Esophagus (tissue), 2 donors: ENCODE measurements around the gene ZNF570. TPM values are rescaled to one million over a fixed set of nuclear protein-coding genes. Genes with fewer than 3 reads are reported as not detected.

Source experiments
- H3K27ac ChIP-seq, 2 donors: one replicate each; pipeline ENCODE4 v1.5.1; 2013; ENCODE audit warnings: low read depth in 2 of 2, mild to moderate bottlenecking in 2 of 2, inconsistent platforms in 1 of 2, low read length in 1 of 2, moderate library complexity in 1 of 2
- H3K27me3 ChIP-seq, 2 donors: one replicate each; pipeline ENCODE4 v1.6.1; 2013; ENCODE audit warnings: low read length in 2 of 2, control low read depth in 1 of 2, mild to moderate bottlenecking in 1 of 2; ENCODE audit not compliant: insufficient read depth in 2 of 2, control insufficient read depth in 1 of 2
- H3K36me3 ChIP-seq, 2 donors: one replicate each; pipeline ENCODE4 v1.6.1; 2013; ENCODE audit warnings: low read length in 1 of 2; ENCODE audit not compliant: control insufficient read depth in 2 of 2, insufficient read depth in 2 of 2
- H3K4me1 ChIP-seq, 2 donors: one replicate each; pipeline ENCODE4 v1.6.1; 2013; ENCODE audit warnings: low read length in 1 of 2; ENCODE audit not compliant: control insufficient read depth in 2 of 2, insufficient read depth in 2 of 2
- H3K4me3 ChIP-seq, 2 donors: one replicate each; pipeline ENCODE4 v1.5.1; 2013; ENCODE audit warnings: low read length in 2 of 2, mild to moderate bottlenecking in 2 of 2, low read depth in 1 of 2, moderate library complexity in 1 of 2
- H3K9me3 ChIP-seq, 2 donors: one replicate each; pipeline ENCODE4 v1.6.1; 2013; ENCODE audit warnings: mild to moderate bottlenecking in 2 of 2, low read depth in 1 of 2, low read length in 1 of 2, moderate library complexity in 1 of 2; ENCODE audit not compliant: control insufficient read depth in 2 of 2, insufficient read depth in 1 of 2
- WGBS, 2 donors: extraction: QIAGEN DNeasy Blood & Tissue Kit; methylation state at CpG; one replicate each; pipeline ENCODE4 v1.1.7; 2013; 5-methylcytosine and 5-hydroxymethylcytosine counted together
- polyA plus RNA-seq, 2 donors: library from polyadenylated mRNA; stranded (reverse); fragments of 200-250 nt; gene quantifications; one replicate each; pipeline ENCODE4 v1.2.3, GENCODE V29; 2013
- donor health status: healthy with polysubstance abuse.
- donor health status: Bipolar disorder and iron deficiency.

The ZNF570 gene
- polyA plus RNA-seq, 2 donors, result 0.69 to 0.71 TPM

GRCh38 chr19:37492213-37492612 is 23.1 kb downstream of the ZNF570 start:
- no peak overlapping the region for H3K4me3 ChIP-seq
- 75% methylated on average over 3 of the region's 3 CpGs for WGBS, 2 donors
- no peaks in the 10 kb centered on the region for H3K27me3 ChIP-seq
- no peaks in the 10 kb centered on the region for H3K36me3 ChIP-seq
- H3K27ac ChIP-seq, result no peak overlapping the region
- H3K9me3 ChIP-seq, result peaks cover 0 to 3% of the 10 kb centered on the region in 2 donors
- H3K4me1 ChIP-seq, result no peaks in the 10 kb centered on the region

GRCh38 chr19:37505958-37506386 is 36.8 kb downstream of the ZNF570 start:
- no peaks in the 10 kb centered on the region for H3K4me1 ChIP-seq
- no peaks in the 10 kb centered on the region for H3K27me3 ChIP-seq
- no peaks in the 10 kb centered on the region for H3K36me3 ChIP-seq
- H3K9me3 ChIP-seq, result no peaks in the 10 kb centered on the region
- H3K27ac ChIP-seq, result peak overlapping the region; percentile 96 to 99
- 3 to 5% methylated on average over 12 of the region's 12 CpGs for WGBS, 2 donors
- peak overlapping the region; percentile 77 to 91 for H3K4me3 ChIP-seq

- no peaks in the 10 kb centered on the region for H3K9me3 ChIP-seq
- 1% methylated on average over 40 of the region's 40 CpGs for WGBS, 2 donors
- H3K36me3 ChIP-seq, result no peaks in the 10 kb centered on the region
- peak within 1 kb of the TSS; percentile 96 to 99 for H3K27ac ChIP-seq
- peak within 1 kb of the TSS; percentile 77 to 91 for H3K4me3 ChIP-seq
- no peaks in the 10 kb centered on the region for H3K4me1 ChIP-seq
- no peaks in the 10 kb centered on the region for H3K27me3 ChIP-seq
Measured at GRCh38 chr19:37506387-37507166, 37.4 kb downstream of the ZNF570 start, which contains the start of gene ZNF793. TSS of gene ZNF793 (plus strand) at chr19:37506939. CDS start at chr19:37523440, 16,501 bp downstream.

GRCh38 chr19:37507167-37507464 is 38.0 kb downstream of the ZNF570 start:
- peak overlapping the region; percentile 96 to 99 for H3K27ac ChIP-seq
- H3K36me3 ChIP-seq, result no peaks in the 10 kb centered on the region
- H3K27me3 ChIP-seq, result no peaks in the 10 kb centered on the region
- peak overlapping the region; percentile 77 to 91 for H3K4me3 ChIP-seq
- 2 to 3% methylated on average over 9 of the region's 9 CpGs for WGBS, 2 donors
- no peaks in the 10 kb centered on the region for H3K4me1 ChIP-seq
- peaks cover 0 to 3% of the 10 kb centered on the region in 2 donors for H3K9me3 ChIP-seq

- 92 to 93% methylated on average over 3 of the region's 3 CpGs for WGBS, 2 donors
- Histone ChIP-seq H3K27ac (no peak overlapping the region), H3K27me3 (no peaks in the 10 kb centered on the region), H3K9me3 (peaks cover 0 to 3% of the 10 kb centered on the region in 2 donors), H3K4me3 (no peak overlapping the region), H3K4me1 (no peaks in the 10 kb centered on the region), H3K36me3 (no peaks in the 10 kb centered on the region)
Measured at GRCh38 chr19:37511186-37511585, 42.0 kb downstream of the ZNF570 start.

- no peaks in the 10 kb centered on the region for H3K27me3 ChIP-seq
- WGBS, 2 donors, result 96 to 100% methylated on average over 3 of the region's 3 CpGs
- H3K4me1 ChIP-seq, result no peaks in the 10 kb centered on the region
- no peaks in the 10 kb centered on the region for H3K36me3 ChIP-seq
- H3K27ac ChIP-seq, result no peak overlapping the region
- H3K4me3 ChIP-seq, result no peak overlapping the region
- H3K9me3 ChIP-seq, result peaks cover 0 to 3% of the 10 kb centered on the region in 2 donors
Measured at GRCh38 chr19:37511821-37512220, 42.7 kb downstream of the ZNF570 start.

GRCh38 chr19:37513397-37513796 is 44.2 kb downstream of the ZNF570 start:
- WGBS, 2 donors, result 53 to 56% methylated on average over 2 of the region's 2 CpGs
- H3K4me3 ChIP-seq, result no peak overlapping the region
- no peaks in the 10 kb centered on the region for H3K4me1 ChIP-seq
- H3K36me3 ChIP-seq, result peaks cover 0 to 3% of the 10 kb centered on the region in 2 donors
- H3K9me3 ChIP-seq, result peaks cover 0 to 5% of the 10 kb centered on the region in 2 donors
- no peaks in the 10 kb centered on the region for H3K27me3 ChIP-seq
- H3K27ac ChIP-seq, result no peak overlapping the region

- no peak overlapping the region for H3K4me3 ChIP-seq
- 46 to 64% methylated on average over 2 of the region's 2 CpGs for WGBS, 2 donors
- peaks cover 4 to 10% of the 10 kb centered on the region in 2 donors for H3K36me3 ChIP-seq
- H3K4me1 ChIP-seq, result no peaks in the 10 kb centered on the region
- peaks cover 11 to 14% of the 10 kb centered on the region in 2 donors for H3K9me3 ChIP-seq
- no peaks in the 10 kb centered on the region for H3K27me3 ChIP-seq
- H3K27ac ChIP-seq, result no peak overlapping the region
Measured at GRCh38 chr19:37519890-37520289, 50.7 kb downstream of the ZNF570 start.

- Histone ChIP-seq H3K27ac (no peak overlapping the region), H3K36me3 (peaks cover 25% of the 10 kb centered on the region in 2 donors), H3K27me3 (no peaks in the 10 kb centered on the region), H3K9me3 (peaks cover 12 to 32% of the 10 kb centered on the region in 2 donors), H3K4me1 (no peaks in the 10 kb centered on the region), H3K4me3 (no peak overlapping the region)
- WGBS, 2 donors, result 97% methylated on average over 7 of the region's 7 CpGs
Measured at GRCh38 chr19:37537391-37537947, 68.3 kb downstream of the ZNF570 start.
